ENCODE results near the gene EGFR.

GRCh38 chr7:55054758-55055157, 35.9 kb downstream of the EGFR start:
- TF ChIP-seq POLR2AphosphoS5 (IDR thresholded peaks at IDR 0.05) (no peak), CTCF (IDR thresholded peaks at IDR 0.05; ENCODE audit: poor library complexity, severe bottlenecking) (no peak), EP300 (conservative IDR thresholded peaks at IDR 0.05; ENCODE audit: poor library complexity, severe bottlenecking) (no peak), RAD21 (conservative IDR thresholded peaks at IDR 0.05) (no peak), TAF1 (IDR thresholded peaks at IDR 0.05; ENCODE audit: low read depth) (no peak), EZH2 (IDR thresholded peaks at IDR 0.05; ENCODE audit: borderline replicate concordance, insufficient read depth, low read length, poor library complexity, severe bottlenecking) (no peak)

Data from neural cell (in vitro differentiated cells).